Astrocyte (in vitro differentiated cells and primary cell): Measurements from ENCODE around the gene KIFAP3. TPM values are rescaled to one million over a fixed set of nuclear protein-coding genes. Genes with fewer than 3 reads are reported as not detected.
"Not testable (repeated sequence)": the region's sequence is repeated elsewhere in the genome, so short reads cannot be mapped to it uniquely, and the experiment has no call there.

Experiments
- DNase-seq: peaks from one replicate; pipeline ENCODE4 v3.0.0-alpha.2; 2010; ENCODE audit warnings: low read depth
- FAIRE-seq: peaks from 2 replicates; lab custom pipeline; 2011; peaks lifted over from hg19 to GRCh38; lab: Jason Lieb, UNC
- H2AFZ ChIP-seq: 2 replicates; pipeline ENCODE4 v1.6.0; 2012; ENCODE audit warnings: low read depth, low read length, inconsistent platforms
- H3K27ac ChIP-seq: 2 replicates; pipeline ENCODE4 v1.5.1; 2011; ENCODE audit warnings: low read depth, low read length, inconsistent platforms
- H3K27me3 ChIP-seq: 2 replicates; pipeline ENCODE4 v1.6.0; 2011; ENCODE audit warnings: low read length, inconsistent platforms; ENCODE audit not compliant: insufficient read depth
- H3K36me3 ChIP-seq: 2 replicates; pipeline ENCODE4 v1.5.1; 2011; ENCODE audit warnings: low read length, inconsistent platforms; ENCODE audit not compliant: insufficient read depth
- H3K4me1 ChIP-seq: 2 replicates; pipeline ENCODE4 v1.5.1; 2011; ENCODE audit warnings: low read length, inconsistent platforms; ENCODE audit not compliant: insufficient read depth
- H3K4me2 ChIP-seq: 2 replicates; pipeline ENCODE4 v1.6.0; 2012; ENCODE audit warnings: low read length, inconsistent platforms
- H3K4me3 ChIP-seq: 2 replicates; pipeline ENCODE4 v1.5.1; 2011; ENCODE audit warnings: low read depth, mild to moderate bottlenecking, low read length, inconsistent platforms; ENCODE audit not compliant: insufficient read depth
- H3K79me2 ChIP-seq: 2 replicates; pipeline ENCODE4 v1.6.0; 2012; ENCODE audit warnings: mild to moderate bottlenecking, low read length, inconsistent platforms; ENCODE audit not compliant: insufficient read depth
- H3K9ac ChIP-seq: 2 replicates; pipeline ENCODE4 v1.6.0; 2012; ENCODE audit warnings: mild to moderate bottlenecking, low read length, inconsistent platforms
- H3K9me3 ChIP-seq: 2 replicates; pipeline ENCODE4 v1.5.1; 2012; ENCODE audit warnings: low read depth, mild to moderate bottlenecking, low read length, inconsistent platforms; ENCODE audit not compliant: insufficient read depth
- H4K20me1 ChIP-seq: 2 replicates; pipeline ENCODE4 v1.6.0; 2012; ENCODE audit warnings: low read length, inconsistent platforms; ENCODE audit not compliant: insufficient read depth
- H3K27ac Mint-ChIP-seq: one replicate; pipeline ENCODE4 v1.8.0; 2021; ENCODE audit warnings: mild to moderate bottlenecking, mixed read lengths; ENCODE audit not compliant: unreplicated experiment
- H3K27me3 Mint-ChIP-seq: one replicate; pipeline ENCODE4 v1.8.0; 2021; ENCODE audit warnings: low read depth, mixed read lengths; ENCODE audit not compliant: unreplicated experiment
- H3K36me3 Mint-ChIP-seq: one replicate; pipeline ENCODE4 v1.8.0; 2021; ENCODE audit warnings: low read depth, mixed read lengths; ENCODE audit not compliant: unreplicated experiment
- H3K4me1 Mint-ChIP-seq: one replicate; pipeline ENCODE4 v1.8.0; 2021; ENCODE audit warnings: low read depth, mixed read lengths; ENCODE audit not compliant: unreplicated experiment
- H3K4me3 Mint-ChIP-seq: one replicate; pipeline ENCODE4 v1.8.0; 2021; ENCODE audit warnings: mild to moderate bottlenecking, moderate library complexity, mixed read lengths; ENCODE audit not compliant: unreplicated experiment
- H3K9me3 Mint-ChIP-seq: one replicate; pipeline ENCODE4 v1.8.0; 2021; ENCODE audit warnings: mild to moderate bottlenecking, mixed read lengths; ENCODE audit not compliant: unreplicated experiment
- CTCF ChIP-seq: IDR thresholded peaks from 2 replicates; pipeline ENCODE4 v1.5.1; 2011; ENCODE audit warnings: low read depth, mild to moderate bottlenecking, inconsistent platforms, low read length, moderate library complexity; ENCODE audit not compliant: insufficient read depth
- EZH2 ChIP-seq: IDR thresholded peaks from 2 replicates; pipeline ENCODE4 v1.6.1; 2012; ENCODE audit warnings: mild to moderate bottlenecking, low read length, inconsistent platforms; ENCODE audit not compliant: insufficient read depth
- total RNA-seq: library from RNA; stranded (reverse); gene quantifications from 2 replicates; pipeline ENCODE4 v1.2.1, GENCODE V29; 2021

KIFAP3 gene
- total RNA-seq, 1 donor from 2014 or later: 32.8 TPM

GRCh38 chr1:169921080-169921479 lies 153.4 kb downstream of the KIFAP3 start:
- Histone ChIP-seq H3K27me3 (no peaks in the 10 kb centered on the region), H3K4me2 (no peak overlapping the region), H3K4me1 (no peaks in the 10 kb centered on the region), H3K4me3 (no peak overlapping the region), H4K20me1 (no peaks in the 10 kb centered on the region), H3K9me3 (no peaks in the 10 kb centered on the region), H2AFZ (no peak overlapping the region), H3K27ac (no peak overlapping the region), H3K36me3 (no peaks in the 10 kb centered on the region), H3K79me2 (no peaks in the 10 kb centered on the region), H3K9ac (no peak overlapping the region)
- TF ChIP-seq CTCF (no peak), EZH2 (no peak)
- H3K4me3 Mint-ChIP-seq: no peak overlapping the region
- peaks cover 2% of the 10 kb centered on the region for H3K36me3 Mint-ChIP-seq
- FAIRE-seq (no peak), DNase-seq (no peak)
- no peak overlapping the region for H3K27ac Mint-ChIP-seq
- no peaks in the 10 kb centered on the region for H3K9me3 Mint-ChIP-seq
- H3K27me3 Mint-ChIP-seq: no peaks in the 10 kb centered on the region
- H3K4me1 Mint-ChIP-seq: peaks cover 3% of the 10 kb centered on the region

GRCh38 chr1:169918927-169919326 lies 155.6 kb downstream of the KIFAP3 start:
- no peak overlapping the region for H3K4me3 Mint-ChIP-seq
- FAIRE-seq (no peak), DNase-seq (no peak)
- Histone ChIP-seq H4K20me1 (no peaks in the 10 kb centered on the region), H3K4me2 (no peak overlapping the region), H2AFZ (no peak overlapping the region), H3K79me2 (no peaks in the 10 kb centered on the region), H3K9ac (no peak overlapping the region), H3K4me1 (peaks cover 7% of the 10 kb centered on the region), H3K27me3 (no peaks in the 10 kb centered on the region), H3K9me3 (no peaks in the 10 kb centered on the region), H3K4me3 (no peak overlapping the region), H3K36me3 (no peaks in the 10 kb centered on the region), H3K27ac (no peak overlapping the region)
- H3K27me3 Mint-ChIP-seq: no peaks in the 10 kb centered on the region
- no peaks in the 10 kb centered on the region for H3K9me3 Mint-ChIP-seq
- no peak overlapping the region for H3K27ac Mint-ChIP-seq
- TF ChIP-seq CTCF: no peak
- no peak for TF ChIP-seq EZH2
- H3K36me3 Mint-ChIP-seq: peaks cover 2% of the 10 kb centered on the region
- H3K4me1 Mint-ChIP-seq: no peaks in the 10 kb centered on the region

GRCh38 chr1:169918220-169918619 lies 156.3 kb downstream of the KIFAP3 start:
- not testable (repeated sequence) for H3K9ac ChIP-seq, H3K27ac Mint-ChIP-seq, FAIRE-seq, H3K27me3 Mint-ChIP-seq, DNase-seq, H3K4me1 Mint-ChIP-seq, H3K4me1 ChIP-seq, H2AFZ ChIP-seq, H3K79me2 ChIP-seq, H3K36me3 ChIP-seq, H3K27me3 ChIP-seq, H3K4me3 ChIP-seq, H3K27ac ChIP-seq, H3K4me2 ChIP-seq, H4K20me1 ChIP-seq, H3K4me3 Mint-ChIP-seq, H3K9me3 Mint-ChIP-seq, H3K36me3 Mint-ChIP-seq, H3K9me3 ChIP-seq
